SH-SY5Y (cell line): Measurements from ENCODE around the gene MS4A14.

Experiments used
- GATA2 ChIP-seq: IDR thresholded peaks from 2 replicates; pipeline ENCODE4 v1.6.1; 2011; ENCODE audit warnings: mild to moderate bottlenecking, low read depth, low read length
- GATA3 ChIP-seq: IDR thresholded peaks from 2 replicates; pipeline ENCODE4 v1.6.1; 2011; ENCODE audit warnings: low read depth, mild to moderate bottlenecking, low read length, moderate library complexity

- no peak for TF ChIP-seq GATA2
- no peak for TF ChIP-seq GATA3
Measured at GRCh38 chr11:60367009-60367408, 29.2 kb upstream of the MS4A14 start.
